ENCODE data around the gene EEF1A2. TPM values are rescaled to one million over a fixed set of nuclear protein-coding genes. Genes with fewer than 3 reads are reported as not detected.

The EEF1A2 gene
- total RNA-seq, 1 experiment from 2014 or later, result 32.0 TPM

GRCh38 chr20:63444548-63444947 lies 54.3 kb downstream of the EEF1A2 start:
- H3K36me3 ChIP-seq (ENCODE audit: control insufficient read depth, insufficient read depth, low read length), result no peaks in the 10 kb centered on the region
- no peak overlapping the region for H3K27ac Mint-ChIP-seq (ENCODE audit: unreplicated experiment)
- peaks cover 10% of the 10 kb centered on the region; the same call in 1 of the 2 replicates for H3K9me3 ChIP-seq
- no TSS peak for BruUV-seq (replicated peaks)
- H3K4me3 Mint-ChIP-seq (ENCODE audit: unreplicated experiment), result no peak overlapping the region
- H3K36me3 Mint-ChIP-seq (ENCODE audit: insufficient read depth, unreplicated experiment), result peaks cover 6% of the 10 kb centered on the region
- no peak for TF ChIP-seq CTCF (IDR thresholded peaks at IDR 0.05; ENCODE audit: insufficient read depth in 1 of 2, low read depth in 1 of 2, low read length in 1 of 2, severe bottlenecking in 1 of 2, unreplicated experiment in 1 of 2)
- intact Hi-C loops (cut with micrococcal nuclease; ENCODE audit: unreplicated experiment), result no loop called here
- H3K4me1 Mint-ChIP-seq (ENCODE audit: low read depth, unreplicated experiment), result no peaks in the 10 kb centered on the region
- CTCF ChIA-PET, result interaction anchor here (0.7 kb wide), 1 partner anchor 9 kb away, joined by 4 read pairs; no protein-coding TSS in a partner anchor
- H3K4me3 ChIP-seq (ENCODE audit: low read depth, low read length), result no peak overlapping the region
- H3K4me1 ChIP-seq, result no peaks in the 10 kb centered on the region
- POLR2A ChIA-PET, result interaction anchor here (0.5 kb wide), 1 partner anchor 1154 kb away, joined by 11 read pairs; no protein-coding TSS in a partner anchor
- H3K9me3 Mint-ChIP-seq (ENCODE audit: unreplicated experiment), result peaks cover 15% of the 10 kb centered on the region
- DNase-seq, result no peak
- peaks cover 14% of the 10 kb centered on the region for H3K27me3 Mint-ChIP-seq (ENCODE audit: insufficient read depth, unreplicated experiment)
- H3K27me3 ChIP-seq (replicated peaks; ENCODE audit: control insufficient read depth, insufficient read depth, low read length), result no peaks in the 10 kb centered on the region; the same call in 1 of the 2 replicates

- no peaks in the 10 kb centered on the region for H3K4me1 ChIP-seq
- intact Hi-C loops (cut with micrococcal nuclease; ENCODE audit: unreplicated experiment), result no loop called here
- no peak for DNase-seq
- no peak overlapping the region for H3K27ac Mint-ChIP-seq (ENCODE audit: unreplicated experiment)
- peaks cover 15% of the 10 kb centered on the region for H3K9me3 Mint-ChIP-seq (ENCODE audit: unreplicated experiment)
- peaks cover 6% of the 10 kb centered on the region for H3K36me3 Mint-ChIP-seq (ENCODE audit: insufficient read depth, unreplicated experiment)
- H3K36me3 ChIP-seq (ENCODE audit: control insufficient read depth, insufficient read depth, low read length), result no peaks in the 10 kb centered on the region
- peaks cover 10% of the 10 kb centered on the region; the same call in 1 of the 2 replicates for H3K9me3 ChIP-seq
- H3K4me3 Mint-ChIP-seq (ENCODE audit: unreplicated experiment), result no peak overlapping the region
- no peak for TF ChIP-seq CTCF (IDR thresholded peaks at IDR 0.05; ENCODE audit: insufficient read depth in 1 of 2, low read depth in 1 of 2, low read length in 1 of 2, severe bottlenecking in 1 of 2, unreplicated experiment in 1 of 2)
- no peaks in the 10 kb centered on the region for H3K4me1 Mint-ChIP-seq (ENCODE audit: low read depth, unreplicated experiment)
- POLR2A ChIA-PET, result no interaction called here
- H3K27me3 Mint-ChIP-seq (ENCODE audit: insufficient read depth, unreplicated experiment), result peaks cover 14% of the 10 kb centered on the region
- CTCF ChIA-PET, result interaction anchor here (0.7 kb wide), 1 partner anchor 8 kb away, joined by 4 read pairs; no protein-coding TSS in a partner anchor
- no peaks in the 10 kb centered on the region; the same call in 1 of the 2 replicates for H3K27me3 ChIP-seq (replicated peaks; ENCODE audit: control insufficient read depth, insufficient read depth, low read length)
- BruUV-seq (replicated peaks), result no TSS peak
- H3K4me3 ChIP-seq (ENCODE audit: low read depth, low read length), result no peak overlapping the region
Measured at GRCh38 chr20:63443606-63444395, 55.1 kb downstream of the EEF1A2 start.

GRCh38 chr20:63442100-63442493 lies 56.8 kb downstream of the EEF1A2 start:
- no peaks in the 10 kb centered on the region for H3K36me3 ChIP-seq (ENCODE audit: control insufficient read depth, insufficient read depth, low read length)
- Mint-ChIP-seq H3K36me3 (ENCODE audit: insufficient read depth, unreplicated experiment) (peaks cover 6% of the 10 kb centered on the region), H3K27ac (ENCODE audit: unreplicated experiment) (no peak overlapping the region), H3K4me1 (ENCODE audit: low read depth, unreplicated experiment) (no peaks in the 10 kb centered on the region), H3K9me3 (ENCODE audit: unreplicated experiment) (peaks cover 15% of the 10 kb centered on the region), H3K27me3 (ENCODE audit: insufficient read depth, unreplicated experiment) (peaks cover 10% of the 10 kb centered on the region), H3K4me3 (ENCODE audit: unreplicated experiment) (no peak overlapping the region)
- ChIA-PET POLR2A (no interaction called here), CTCF (interaction anchor here (0.5 to 1.0 kb wide), 2 partner anchors 88 to 323 kb away, joined by 3 read pairs; no protein-coding TSS in a partner anchor)
- no peaks in the 10 kb centered on the region for H3K27me3 ChIP-seq (replicated peaks; ENCODE audit: control insufficient read depth, insufficient read depth, low read length)
- H3K4me1 ChIP-seq, result no peaks in the 10 kb centered on the region
- DNase-seq, result peak in 1 of 2 experiments; percentile 63
- peak in 1 of 2 experiments; percentile 57 for TF ChIP-seq CTCF (IDR thresholded peaks at IDR 0.05; ENCODE audit: insufficient read depth in 1 of 2, low read depth in 1 of 2, low read length in 1 of 2, severe bottlenecking in 1 of 2, unreplicated experiment in 1 of 2)
- intact Hi-C loops (cut with micrococcal nuclease; ENCODE audit: unreplicated experiment), result no loop called here
- H3K4me3 ChIP-seq (ENCODE audit: low read depth, low read length), result no peak overlapping the region
- BruUV-seq (replicated peaks), result no TSS peak
- peaks cover 10% of the 10 kb centered on the region; the same call in 1 of the 2 replicates for H3K9me3 ChIP-seq

Measured in Caco-2 (cell line).